ENCODE results near the gene ZNF605.
"Not testable (repeated sequence)": the region's sequence is repeated elsewhere in the genome, so short reads cannot be mapped to it uniquely, and the experiment has no call there.

GRCh38 chr12:132963947-132964346, 7.8 kb upstream of the ZNF605 start:
- peak; percentile 54 to 71 (median 69) for TF ChIP-seq CTCF (IDR thresholded peaks at IDR 0.05 in 2 of 3, conservative IDR thresholded peaks at IDR 0.05 in 1 of 3; ENCODE audit: insufficient read depth in 2 of 3, low read depth in 1 of 3, low read length in 3 of 3)
- TF ChIP-seq NCOA1 (IDR thresholded peaks at IDR 0.05; ENCODE audit: low read depth), result not testable (repeated sequence)
